ENCODE results near the gene SFTA2.

- TF ChIP-seq CTCF (IDR thresholded peaks at IDR 0.05 in 8 of 11, conservative IDR thresholded peaks at IDR 0.05 in 3 of 11) (no peak), POLR2A (IDR thresholded peaks at IDR 0.05) (no peak), POLR2AphosphoS5 (IDR thresholded peaks at IDR 0.05) (no peak)
Observed at GRCh38 chr6:30930506-30930905, 1.5 kb downstream of the SFTA2 start.

Data from spleen (tissue), 7 donors.